ENCODE measurements around the gene LRIG3. TPM values are rescaled to one million over a fixed set of nuclear protein-coding genes. Genes with fewer than 3 reads are reported as not detected.

The LRIG3 gene
- total RNA-seq, 4 donors from 2014 or later: 42.0 to 103 (median 50.2) TPM

DNA sequence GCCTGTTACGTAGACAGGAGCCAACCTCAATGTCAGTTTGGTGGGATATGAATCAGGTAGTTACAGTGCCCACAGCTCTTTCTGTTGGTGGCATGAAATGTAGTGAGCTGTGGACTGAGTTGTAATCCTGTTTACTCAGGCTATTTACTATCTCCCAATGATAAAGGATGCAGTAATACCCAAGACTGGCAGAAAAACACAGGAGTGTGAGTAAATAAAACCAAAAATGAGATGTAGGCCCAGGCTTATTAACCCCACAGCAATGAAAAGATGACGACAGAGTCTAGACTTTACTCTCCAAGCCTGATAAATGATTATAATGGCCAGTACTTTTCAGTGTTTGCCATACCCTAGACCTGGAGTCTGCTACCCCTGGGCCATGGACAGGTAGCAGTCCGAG lies 22.8 kb upstream of the LRIG3 start:
- intact Hi-C loops (cut with DNase I; ENCODE audit: low total_unique reads): no loop called here
- no peak for TF ChIP-seq POLR2A (IDR thresholded peaks at IDR 0.05)
- TF ChIP-seq, protein P1, sequence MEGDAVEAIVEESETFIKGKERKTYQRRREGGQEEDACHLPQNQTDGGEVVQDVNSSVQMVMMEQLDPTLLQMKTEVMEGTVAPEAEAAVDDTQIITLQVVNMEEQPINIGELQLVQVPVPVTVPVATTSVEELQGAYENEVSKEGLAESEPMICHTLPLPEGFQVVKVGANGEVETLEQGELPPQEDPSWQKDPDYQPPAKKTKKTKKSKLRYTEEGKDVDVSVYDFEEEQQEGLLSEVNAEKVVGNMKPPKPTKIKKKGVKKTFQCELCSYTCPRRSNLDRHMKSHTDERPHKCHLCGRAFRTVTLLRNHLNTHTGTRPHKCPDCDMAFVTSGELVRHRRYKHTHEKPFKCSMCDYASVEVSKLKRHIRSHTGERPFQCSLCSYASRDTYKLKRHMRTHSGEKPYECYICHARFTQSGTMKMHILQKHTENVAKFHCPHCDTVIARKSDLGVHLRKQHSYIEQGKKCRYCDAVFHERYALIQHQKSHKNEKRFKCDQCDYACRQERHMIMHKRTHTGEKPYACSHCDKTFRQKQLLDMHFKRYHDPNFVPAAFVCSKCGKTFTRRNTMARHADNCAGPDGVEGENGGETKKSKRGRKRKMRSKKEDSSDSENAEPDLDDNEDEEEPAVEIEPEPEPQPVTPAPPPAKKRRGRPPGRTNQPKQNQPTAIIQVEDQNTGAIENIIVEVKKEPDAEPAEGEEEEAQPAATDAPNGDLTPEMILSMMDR (IDR thresholded peaks at IDR 0.05): no peak

DNA sequence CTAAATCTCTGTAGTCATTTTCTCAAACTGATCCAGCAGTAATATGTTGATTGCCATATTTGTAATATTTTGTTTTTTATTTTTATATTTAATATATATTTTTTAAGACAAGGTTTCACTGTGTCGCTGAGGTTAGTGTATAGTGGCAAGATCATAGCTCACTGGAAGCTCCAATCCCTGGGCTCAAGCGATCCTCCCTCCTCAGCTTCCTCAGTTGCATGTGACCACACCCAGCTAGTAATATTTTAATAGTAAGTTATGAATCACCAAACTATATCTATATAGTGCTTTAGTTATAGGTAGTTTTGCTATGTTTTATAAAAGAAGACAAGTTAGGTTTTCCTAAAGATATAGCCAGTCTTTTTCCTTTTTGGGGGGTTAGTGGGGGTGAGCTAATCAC lies 22.0 kb upstream of the LRIG3 start:
- H3K4me1 ChIP-seq: no peaks in the 10 kb centered on the region
- TF ChIP-seq, protein P1 (IDR thresholded peaks at IDR 0.05): no peak
- TF ChIP-seq POLR2A (IDR thresholded peaks at IDR 0.05): no peak
- H3K36me3 ChIP-seq: no peaks in the 10 kb centered on the region
- intact Hi-C loops (cut with DNase I; ENCODE audit: low total_unique reads): no loop called here
- no peaks in the 10 kb centered on the region for H3K9me3 ChIP-seq
- DNase-seq: no peak
- H3K27ac ChIP-seq: no peak overlapping the region
- H3K27me3 ChIP-seq: no peaks in the 10 kb centered on the region
- H3K4me3 ChIP-seq: no peak overlapping the region

More for the DNA sequence above, 22.8 kb upstream of the LRIG3 start:
- Histone ChIP-seq H3K4me1 (no peaks in the 10 kb centered on the region), H3K9me3 (no peaks in the 10 kb centered on the region), H3K27ac (no peak overlapping the region), H3K36me3 (no peaks in the 10 kb centered on the region), H3K4me3 (no peak overlapping the region), H3K27me3 (no peaks in the 10 kb centered on the region)
- no peak for DNase-seq

DNA sequence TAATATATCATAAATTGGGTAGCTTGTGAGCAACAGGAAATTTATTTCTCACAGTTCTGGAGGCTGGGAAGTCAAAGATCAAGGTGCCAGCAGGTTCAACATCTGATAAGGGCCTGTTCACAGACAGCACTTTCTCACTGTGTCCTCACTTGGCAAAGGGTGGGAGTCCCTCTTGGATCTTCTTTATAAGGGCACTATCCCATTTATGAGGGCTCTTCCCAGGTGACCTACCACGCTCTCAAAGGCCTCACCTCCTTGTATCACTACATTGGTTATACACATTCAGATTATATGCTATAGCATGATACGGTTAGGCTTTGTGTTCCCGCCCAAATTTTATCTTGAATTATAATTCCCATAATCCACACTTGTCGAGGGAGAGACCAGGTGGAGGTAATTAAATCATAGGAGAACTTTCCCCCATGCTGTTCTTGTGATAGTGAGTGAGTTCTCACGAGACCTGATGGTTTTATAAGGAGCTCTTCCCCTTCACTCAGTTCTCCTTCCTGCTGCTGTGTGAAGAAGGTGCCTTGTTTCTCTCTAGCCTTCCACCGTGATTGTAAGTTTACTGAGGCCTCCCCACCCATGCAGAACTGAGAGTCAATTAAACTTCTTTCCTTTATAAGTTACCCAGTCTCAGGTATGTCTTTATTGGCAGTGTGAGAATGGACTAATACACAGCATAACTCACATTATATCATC lies 19.2 kb upstream of the LRIG3 start:
- intact Hi-C loops (cut with DNase I; ENCODE audit: low total_unique reads): no loop called here
- H3K9me3 ChIP-seq: no peaks in the 10 kb centered on the region
- no peak overlapping the region for H3K4me3 ChIP-seq
- H3K36me3 ChIP-seq: no peaks in the 10 kb centered on the region
- DNase-seq: no peak
- no peak for TF ChIP-seq POLR2A (IDR thresholded peaks at IDR 0.05)
- TF ChIP-seq, protein P1 (IDR thresholded peaks at IDR 0.05): no peak
- H3K4me1 ChIP-seq: no peaks in the 10 kb centered on the region
- H3K27ac ChIP-seq: no peak overlapping the region
- no peaks in the 10 kb centered on the region for H3K27me3 ChIP-seq

DNA sequence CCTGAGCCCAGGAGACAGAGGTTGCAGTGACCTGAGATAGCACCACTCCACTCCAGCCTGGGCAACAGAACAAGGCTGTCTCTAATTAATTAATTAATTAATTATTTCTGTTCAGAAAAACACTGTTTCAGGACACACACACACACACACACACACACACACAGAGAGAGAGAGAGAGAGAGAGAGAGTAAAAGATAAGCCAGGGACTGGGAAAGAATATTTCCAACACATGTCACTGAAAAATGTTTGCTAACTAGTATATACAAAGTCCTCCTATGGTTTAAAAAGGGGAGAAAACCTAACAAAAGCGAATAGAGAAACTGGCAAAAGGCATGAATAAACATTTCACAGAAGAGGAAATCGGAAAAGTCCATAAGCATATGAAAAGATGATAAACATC lies 18.1 kb upstream of the LRIG3 start:
- no peaks in the 10 kb centered on the region for H3K4me1 ChIP-seq
- DNase-seq: no peak
- intact Hi-C loops (cut with DNase I; ENCODE audit: low total_unique reads): no loop called here
- H3K36me3 ChIP-seq: no peaks in the 10 kb centered on the region
- H3K4me3 ChIP-seq: no peak overlapping the region
- H3K9me3 ChIP-seq: no peaks in the 10 kb centered on the region
- H3K27ac ChIP-seq: no peak overlapping the region
- TF ChIP-seq, protein P1 (IDR thresholded peaks at IDR 0.05): no peak
- TF ChIP-seq POLR2A (IDR thresholded peaks at IDR 0.05): no peak
- H3K27me3 ChIP-seq: no peaks in the 10 kb centered on the region

DNA sequence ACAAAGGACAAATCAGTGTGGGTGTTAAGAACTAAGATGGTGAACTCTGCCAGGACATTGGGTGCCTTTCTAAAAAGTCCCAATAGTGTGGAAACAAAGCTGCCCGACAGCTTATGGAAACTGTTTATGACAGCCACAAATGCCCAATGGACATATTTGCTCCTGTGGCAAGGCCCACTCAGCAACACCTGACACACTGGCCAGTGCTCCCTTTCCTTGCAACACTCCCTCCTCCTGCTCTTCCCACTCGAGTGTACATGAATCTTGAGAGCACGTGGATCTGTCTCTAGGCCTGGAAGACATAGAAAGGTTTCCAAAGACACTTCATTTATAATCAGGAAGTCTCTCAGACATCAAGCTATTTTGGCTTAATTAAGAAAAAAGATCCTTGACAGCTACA lies 14.2 kb upstream of the LRIG3 start:
- no peak for DNase-seq
- H3K4me1 ChIP-seq: no peaks in the 10 kb centered on the region
- no peak overlapping the region for H3K27ac ChIP-seq
- H3K4me3 ChIP-seq: no peak overlapping the region
- intact Hi-C loops (cut with DNase I; ENCODE audit: low total_unique reads): no loop called here
- TF ChIP-seq, protein P1 (IDR thresholded peaks at IDR 0.05): no peak
- TF ChIP-seq POLR2A (IDR thresholded peaks at IDR 0.05): no peak
- no peaks in the 10 kb centered on the region for H3K9me3 ChIP-seq
- H3K36me3 ChIP-seq: no peaks in the 10 kb centered on the region
- no peaks in the 10 kb centered on the region for H3K27me3 ChIP-seq
